Choroid plexus epithelial cell (primary cell): ENCODE measurements around the gene NAT9.
A peak's percentile ranks its signal among the peaks of the same experiment; 100 is the strongest.

Experiments
- DNase-seq: peaks from one replicate; pipeline ENCODE4 v3.0.0-alpha.2; 2010; ENCODE audit warnings: low read depth
- H3K4me3 ChIP-seq: 2 replicates; pipeline ENCODE4 v1.5.1; 2011; ENCODE audit warnings: low read depth, mild to moderate bottlenecking, control low read depth, low read length, moderate library complexity
- CTCF ChIP-seq: conservative IDR thresholded peaks from 2 replicates; pipeline ENCODE4 v1.5.1; 2011; ENCODE audit warnings: low read depth, mild to moderate bottlenecking, control low read depth, inconsistent platforms, low read length, moderate library complexity

NAT9 gene

DNA sequence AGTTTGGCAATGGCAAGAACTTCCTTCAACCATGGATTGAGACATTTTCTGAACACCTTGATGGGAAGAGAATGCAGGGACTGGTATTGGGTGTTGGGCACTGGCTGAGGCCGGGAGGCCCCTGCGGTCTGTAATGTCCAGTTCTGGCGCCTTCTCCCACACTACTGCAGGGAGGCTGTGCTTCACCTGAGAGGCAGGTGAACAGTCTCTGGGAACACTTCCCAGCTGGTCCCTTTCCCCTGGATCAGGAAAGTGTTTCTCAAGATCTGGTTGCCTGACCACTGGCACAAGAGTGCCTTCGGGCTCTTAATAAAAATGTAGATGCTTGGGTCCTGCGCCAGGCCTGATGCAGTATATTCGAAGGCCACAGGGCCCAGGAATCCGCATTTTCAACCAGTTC, 28.5 kb upstream of the NAT9 start:
- H3K4me3 ChIP-seq, result no peak overlapping the region
- DNase-seq, result no peak
- no peak for TF ChIP-seq CTCF

- TF ChIP-seq CTCF, result no peak
- no peak overlapping the region for H3K4me3 ChIP-seq
- no peak for DNase-seq
These were observed 27.8 kb upstream of the NAT9 start for GRCh38 chr17:74803971-74804370.

DNA sequence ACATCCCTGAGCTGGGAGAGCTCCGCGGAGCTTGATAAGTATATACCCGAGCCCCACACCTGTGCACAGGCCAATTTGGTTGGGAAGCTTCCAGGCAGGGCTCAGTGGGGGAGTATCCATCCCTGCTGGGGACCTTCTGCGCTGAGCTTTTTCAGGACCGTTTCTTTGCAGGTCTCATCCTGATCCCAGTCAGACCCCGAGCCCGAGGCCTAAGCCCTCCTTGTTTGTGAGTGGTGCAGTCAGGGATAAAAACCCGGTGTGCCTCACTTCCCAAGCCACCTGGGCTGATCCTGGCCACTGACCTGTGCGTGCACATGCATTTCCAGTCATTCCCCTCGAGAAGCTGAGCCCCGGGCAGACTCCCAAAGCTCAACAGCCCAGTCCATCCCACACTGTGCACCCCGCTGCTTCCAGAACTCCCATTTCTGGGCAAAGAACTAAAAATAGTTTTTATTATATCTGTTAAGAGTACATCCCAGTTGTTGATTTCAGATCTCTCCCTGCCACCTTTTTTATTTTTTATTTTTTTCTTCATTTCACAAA, 27.3 kb upstream of the NAT9 start:
- TF ChIP-seq CTCF, result no peak
- DNase-seq, result no peak
- H3K4me3 ChIP-seq, result no peak overlapping the region

- DNase-seq, result no peak
- TF ChIP-seq CTCF, result no peak
- no peak overlapping the region for H3K4me3 ChIP-seq
These were observed 25.8 kb upstream of the NAT9 start for GRCh38 chr17:74801896-74802295.

GRCh38 chr17:74800531-74800930, 24.4 kb upstream of the NAT9 start:
- no peak overlapping the region for H3K4me3 ChIP-seq
- no peak for DNase-seq
- no peak for TF ChIP-seq CTCF

GRCh38 chr17:74799097-74799496, 23.0 kb upstream of the NAT9 start:
- DNase-seq, result no peak
- H3K4me3 ChIP-seq, result no peak overlapping the region
- no peak for TF ChIP-seq CTCF

DNA sequence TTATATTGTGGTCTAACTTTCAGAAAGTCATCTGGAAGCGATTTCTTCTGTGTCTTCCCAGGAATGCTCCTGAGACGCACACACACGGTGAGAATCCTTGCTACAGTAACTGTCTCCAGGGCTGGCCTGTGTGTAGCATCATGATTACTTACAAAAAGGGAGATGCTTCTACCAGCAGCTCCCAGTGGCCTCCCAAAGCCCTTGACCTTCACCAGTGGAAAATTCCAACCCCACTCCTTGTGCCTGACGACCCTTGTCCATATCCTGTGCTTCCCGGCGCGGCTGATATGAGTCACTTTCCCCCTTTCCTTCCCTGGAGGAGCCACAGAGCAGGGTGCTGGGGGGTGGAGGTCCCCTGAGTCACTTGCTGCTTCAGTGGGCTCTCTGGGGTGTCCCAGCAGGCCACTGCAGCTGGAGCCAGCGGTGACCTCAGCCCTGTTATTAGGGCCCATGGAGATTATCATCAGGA, 22.1 kb upstream of the NAT9 start:
- no peak for TF ChIP-seq CTCF
- H3K4me3 ChIP-seq, result no peak overlapping the region
- DNase-seq, result peak; percentile 27
